HG03135 (cell line): ENCODE results near the gene ASB3.
"Not testable (repeated sequence)": the region's sequence is repeated elsewhere in the genome, so short reads cannot be mapped to it uniquely, and the experiment has no call there.

ENCODE experiments used
- ATAC-seq: cut with Tn5 transposase; IDR thresholded peaks from one replicate; pipeline ENCODE4 v1.9.1; 2021; ENCODE audit warnings: mild to moderate bottlenecking, moderate library complexity; ENCODE audit not compliant: unreplicated experiment

Gene ASB3

GRCh38 chr2:53787614-53788289, 999 bp upstream of the ASB3 start:
- ATAC-seq: peak; percentile 8

- peak; percentile 13 for ATAC-seq
Observed at GRCh38 chr2:53786352-53786704, 425 bp downstream of the ASB3 start.

GRCh38 chr2:53785366-53785765, 1.4 kb downstream of the ASB3 start:
- no peak for ATAC-seq

- no peak for ATAC-seq
Observed at GRCh38 chr2:53784436-53784835, 2.3 kb downstream of the ASB3 start.

- ATAC-seq: no peak
Observed at GRCh38 chr2:53782676-53783075, 4.1 kb downstream of the ASB3 start.

GRCh38 chr2:53780056-53780455, 6.7 kb downstream of the ASB3 start:
- ATAC-seq: no peak

GRCh38 chr2:53778536-53779162, 8.1 kb downstream of the ASB3 start:
- no peak for ATAC-seq

- no peak for ATAC-seq
Observed at GRCh38 chr2:53777134-53777533, 9.6 kb downstream of the ASB3 start.

GRCh38 chr2:53770264-53770663, 16.5 kb downstream of the ASB3 start:
- ATAC-seq: no peak

GRCh38 chr2:53769318-53769945, 17.3 kb downstream of the ASB3 start:
- ATAC-seq: no peak

GRCh38 chr2:53768242-53768542, 18.6 kb downstream of the ASB3 start:
- no peak for ATAC-seq

- ATAC-seq: peak; percentile 91
Observed at GRCh38 chr2:53767405-53768241, 19.1 kb downstream of the ASB3 start, which contains the start of gene CHAC2. Gene CHAC2, plus strand, starts transcription at chr2:53767804. Its CDS starts 83 bp downstream, at chr2:53767887.

GRCh38 chr2:53765767-53766166, 21.0 kb downstream of the ASB3 start:
- ATAC-seq: no peak

- ATAC-seq: not testable (repeated sequence)
Observed at GRCh38 chr2:53757206-53757605, 29.5 kb downstream of the ASB3 start.

GRCh38 chr2:53756644-53757043, 30.1 kb downstream of the ASB3 start:
- no peak for ATAC-seq

GRCh38 chr2:53755121-53755520, 31.6 kb downstream of the ASB3 start:
- no peak for ATAC-seq

- no peak for ATAC-seq
Observed at GRCh38 chr2:53753041-53753440, 33.7 kb downstream of the ASB3 start.

- ATAC-seq: no peak
Observed at GRCh38 chr2:53752385-53752784, 34.4 kb downstream of the ASB3 start.

GRCh38 chr2:53751728-53752127, 35.0 kb downstream of the ASB3 start:
- peak; percentile 89 for ATAC-seq

- no peak for ATAC-seq
Observed at GRCh38 chr2:53750041-53750768, 36.5 kb downstream of the ASB3 start.
